LoVo (cell line): ENCODE results near the gene LIPG.

Experiments
- DNase-seq: peaks from one replicate; pipeline ENCODE4 v3.0.0-alpha.2; 2016; ENCODE audit warnings: low spot score

The LIPG gene

GRCh38 chr18:49638891-49639557, 77.2 kb downstream of the LIPG start:
- DNase-seq: no peak

- DNase-seq: no peak
Observed at GRCh38 chr18:49639643-49640391, 78.0 kb downstream of the LIPG start.

GRCh38 chr18:49640741-49641140, 78.9 kb downstream of the LIPG start:
- DNase-seq: no peak

- no peak for DNase-seq
Observed at GRCh38 chr18:49645196-49645595, 83.3 kb downstream of the LIPG start.

- no peak for DNase-seq
Observed at GRCh38 chr18:49645841-49646351, 84.0 kb downstream of the LIPG start.

GRCh38 chr18:49646873-49647272, 85.0 kb downstream of the LIPG start:
- no peak for DNase-seq

- DNase-seq: no peak
Observed at GRCh38 chr18:49647496-49648168, 85.8 kb downstream of the LIPG start.

- DNase-seq: no peak
Observed at GRCh38 chr18:49648326-49648725, 86.5 kb downstream of the LIPG start.
